Calu3 (cell line): Measurements from ENCODE around the gene FAM240B. TPM values are rescaled to one million over a fixed set of nuclear protein-coding genes. Genes with fewer than 3 reads are reported as not detected.

Experiments used
- BruUV-seq: library from RNA; stranded (reverse); fragments of 400-500 nt; replicated peaks from 2 replicates; lab custom pipeline; 2021; lab: Mats Ljungman, UMichigan
- CTCF ChIA-PET: fragments of 300-600 bp; sonication (Branson Sonifier 250); formaldehyde crosslinking; loops from one replicate; lab custom pipeline; 2022; ENCODE audit warnings: antibody characterized with exemption; lab: Charles Lee
- DNase-seq: peaks from one replicate; pipeline ENCODE4 v3.0.0; 2022
- H3K27ac Mint-ChIP-seq: one replicate; pipeline ENCODE4 v1.8.0; 2022; ENCODE audit warnings: mixed read lengths; ENCODE audit not compliant: unreplicated experiment
- H3K27me3 Mint-ChIP-seq: one replicate; pipeline ENCODE4 v1.8.0; 2022; ENCODE audit warnings: mixed read lengths; ENCODE audit not compliant: unreplicated experiment
- H3K36me3 Mint-ChIP-seq: one replicate; pipeline ENCODE4 v1.8.0; 2022; ENCODE audit warnings: mild to moderate bottlenecking, moderate library complexity, mixed read lengths; ENCODE audit not compliant: insufficient read depth, unreplicated experiment
- H3K4me1 Mint-ChIP-seq: one replicate; pipeline ENCODE4 v1.8.0; 2022; ENCODE audit warnings: mild to moderate bottlenecking, low read depth, mixed read lengths; ENCODE audit not compliant: unreplicated experiment
- H3K4me3 Mint-ChIP-seq: one replicate; pipeline ENCODE4 v1.8.0; 2022; ENCODE audit warnings: mild to moderate bottlenecking, low read depth, moderate library complexity, mixed read lengths; ENCODE audit not compliant: unreplicated experiment
- H3K9me3 Mint-ChIP-seq: one replicate; pipeline ENCODE4 v1.8.0; 2022; ENCODE audit warnings: low read depth, mixed read lengths; ENCODE audit not compliant: unreplicated experiment
- intact Hi-C: fragments of 100-400 bp; cut with micrococcal nuclease; formaldehyde crosslinking; loops from one replicate; pipeline ENCODE4 v1.10.0; 2022; ENCODE audit not compliant: unreplicated experiment
- total RNA-seq: library from RNA; stranded (reverse); gene quantifications from 2 replicates; pipeline ENCODE4 v1.2.3, GENCODE V29; 2022
- TF ChIP-seq, protein P1 (sequence below): fragments of 200-600 bp; IDR thresholded peaks from one replicate; pipeline ENCODE4 v1.8.0; 2022; ENCODE audit warnings: antibody characterized with exemption; ENCODE audit not compliant: unreplicated experiment

FAM240B gene
- total RNA-seq, 1 experiment from 2014 or later, result not detected

DNA sequence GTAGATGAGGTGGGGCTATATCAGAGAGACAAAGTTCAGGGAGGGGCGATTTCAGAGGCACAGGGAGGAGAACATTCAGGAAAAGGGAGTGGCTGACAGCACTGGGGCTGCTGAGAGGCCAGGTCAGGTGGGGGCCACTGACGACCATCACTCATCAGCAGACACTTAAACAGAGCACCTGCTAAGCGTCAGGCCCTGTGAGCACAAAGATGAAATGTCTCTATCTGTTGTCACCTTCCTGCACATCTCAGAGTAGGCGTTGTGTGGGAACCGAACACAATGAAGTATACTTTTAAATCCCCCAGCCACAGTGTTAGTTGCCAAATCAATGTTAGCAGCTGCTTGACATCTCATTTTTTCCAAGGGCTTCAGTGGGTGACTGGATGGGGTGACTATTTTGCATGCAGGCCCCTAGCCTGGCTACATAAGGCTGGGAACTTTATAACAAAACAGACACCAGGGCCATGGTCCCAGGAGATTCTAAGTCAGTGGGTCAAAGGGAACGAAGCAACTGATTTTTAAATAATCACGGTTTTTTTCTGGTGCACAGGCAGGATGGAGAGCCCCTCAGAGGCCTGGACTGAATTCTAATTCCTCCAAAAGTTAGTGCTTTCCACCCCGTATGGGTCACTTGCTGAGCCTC lies 68.4 kb downstream of the FAM240B start:
- Mint-ChIP-seq H3K4me3 (no peak overlapping the region), H3K4me1 (no peaks in the 10 kb centered on the region), H3K9me3 (no peaks in the 10 kb centered on the region), H3K36me3 (no peaks in the 10 kb centered on the region), H3K27me3 (no peaks in the 10 kb centered on the region), H3K27ac (no peak overlapping the region)
- CTCF ChIA-PET, result no interaction called here
- intact Hi-C loops, result no loop called here
- BruUV-seq, result no TSS peak
- DNase-seq, result no peak
- TF ChIP-seq, protein P1, sequence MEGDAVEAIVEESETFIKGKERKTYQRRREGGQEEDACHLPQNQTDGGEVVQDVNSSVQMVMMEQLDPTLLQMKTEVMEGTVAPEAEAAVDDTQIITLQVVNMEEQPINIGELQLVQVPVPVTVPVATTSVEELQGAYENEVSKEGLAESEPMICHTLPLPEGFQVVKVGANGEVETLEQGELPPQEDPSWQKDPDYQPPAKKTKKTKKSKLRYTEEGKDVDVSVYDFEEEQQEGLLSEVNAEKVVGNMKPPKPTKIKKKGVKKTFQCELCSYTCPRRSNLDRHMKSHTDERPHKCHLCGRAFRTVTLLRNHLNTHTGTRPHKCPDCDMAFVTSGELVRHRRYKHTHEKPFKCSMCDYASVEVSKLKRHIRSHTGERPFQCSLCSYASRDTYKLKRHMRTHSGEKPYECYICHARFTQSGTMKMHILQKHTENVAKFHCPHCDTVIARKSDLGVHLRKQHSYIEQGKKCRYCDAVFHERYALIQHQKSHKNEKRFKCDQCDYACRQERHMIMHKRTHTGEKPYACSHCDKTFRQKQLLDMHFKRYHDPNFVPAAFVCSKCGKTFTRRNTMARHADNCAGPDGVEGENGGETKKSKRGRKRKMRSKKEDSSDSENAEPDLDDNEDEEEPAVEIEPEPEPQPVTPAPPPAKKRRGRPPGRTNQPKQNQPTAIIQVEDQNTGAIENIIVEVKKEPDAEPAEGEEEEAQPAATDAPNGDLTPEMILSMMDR, result no peak

DNA sequence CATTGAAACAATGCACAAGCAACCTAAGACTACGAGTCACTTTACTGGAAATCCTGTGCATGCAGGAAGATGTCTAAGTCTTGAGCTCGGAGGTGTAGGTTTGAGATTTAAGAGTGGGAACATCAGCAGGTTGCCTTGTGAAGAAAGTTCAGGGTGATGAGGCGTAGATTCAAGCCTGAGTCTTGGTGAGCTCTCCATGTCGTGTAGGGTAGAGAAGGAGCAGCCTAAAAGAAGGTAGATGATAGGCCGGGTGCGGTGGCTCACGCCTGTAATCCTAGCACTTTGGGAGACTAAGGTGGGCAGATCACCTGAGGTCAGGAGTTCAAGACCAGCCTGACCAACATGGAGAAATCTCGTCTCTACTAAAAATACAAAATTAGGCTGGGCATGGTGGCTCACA lies 69.4 kb downstream of the FAM240B start:
- no peak overlapping the region for H3K27ac Mint-ChIP-seq
- no TSS peak for BruUV-seq
- intact Hi-C loops, result no loop called here
- H3K4me3 Mint-ChIP-seq, result no peak overlapping the region
- CTCF ChIA-PET, result no interaction called here
- DNase-seq, result no peak
- H3K27me3 Mint-ChIP-seq, result no peaks in the 10 kb centered on the region
- no peaks in the 10 kb centered on the region for H3K4me1 Mint-ChIP-seq
- TF ChIP-seq, protein P1, result no peak
- H3K36me3 Mint-ChIP-seq, result no peaks in the 10 kb centered on the region
- H3K9me3 Mint-ChIP-seq, result no peaks in the 10 kb centered on the region

DNA sequence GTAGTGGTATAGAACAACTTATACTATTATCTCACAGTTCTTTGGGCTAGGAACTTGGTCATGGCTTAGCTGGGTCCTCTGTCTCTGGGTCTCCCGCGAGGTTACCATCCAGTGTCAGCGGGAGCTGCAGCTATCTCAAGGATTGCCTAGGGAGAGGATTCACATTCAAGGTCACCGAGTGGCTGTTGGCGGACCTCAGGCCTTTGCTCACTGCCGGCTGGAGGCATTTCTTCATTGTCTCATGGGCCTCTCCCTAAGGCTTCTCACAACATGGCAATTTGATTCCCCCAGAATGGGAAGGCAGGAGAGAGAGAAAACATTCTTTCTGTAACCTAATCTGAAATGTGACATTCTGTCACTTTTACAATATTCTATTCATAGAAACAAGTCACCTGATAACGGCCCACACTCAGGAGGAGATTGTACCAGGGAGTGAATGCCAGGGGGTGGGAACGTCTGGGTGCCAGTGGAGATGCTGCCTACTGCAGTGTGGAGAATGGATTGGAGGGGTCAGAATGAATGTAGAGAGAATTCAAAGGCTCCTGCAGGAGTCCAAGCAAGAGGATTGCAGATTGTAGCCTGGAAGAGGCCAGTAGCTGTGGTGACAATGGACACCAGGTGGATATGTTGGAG lies 70.1 kb downstream of the FAM240B start:
- intact Hi-C loops, result no loop called here
- H3K27ac Mint-ChIP-seq, result no peak overlapping the region
- no peaks in the 10 kb centered on the region for H3K36me3 Mint-ChIP-seq
- no peak overlapping the region for H3K4me3 Mint-ChIP-seq
- H3K27me3 Mint-ChIP-seq, result no peaks in the 10 kb centered on the region
- no TSS peak for BruUV-seq
- CTCF ChIA-PET, result no interaction called here
- DNase-seq, result no peak
- no peaks in the 10 kb centered on the region for H3K9me3 Mint-ChIP-seq
- TF ChIP-seq, protein P1, result no peak
- no peaks in the 10 kb centered on the region for H3K4me1 Mint-ChIP-seq

DNA sequence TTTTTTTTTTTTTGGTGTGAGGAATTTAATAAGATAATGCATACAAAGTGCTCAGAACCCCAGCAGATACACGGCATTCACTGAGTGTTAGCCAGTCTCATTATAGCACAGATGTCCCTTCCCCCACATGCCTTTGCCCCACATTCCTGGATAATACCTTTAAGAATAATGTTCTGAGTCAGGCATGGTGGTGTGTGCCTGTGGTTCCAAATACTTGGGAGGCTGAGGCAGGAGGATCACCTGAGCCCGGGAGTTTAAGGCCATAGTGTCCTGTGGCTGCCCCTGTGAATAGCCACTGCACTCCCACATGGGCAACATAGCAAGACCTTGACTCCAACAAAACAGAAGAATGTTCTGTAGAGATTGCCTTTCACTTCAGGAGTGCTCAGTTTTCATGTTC lies 75.3 kb downstream of the FAM240B start:
- CTCF ChIA-PET, result no interaction called here
- intact Hi-C loops, result no loop called here

More for the DNA sequence above, 75.3 kb downstream of the FAM240B start:
- Mint-ChIP-seq H3K27me3 (no peaks in the 10 kb centered on the region), H3K36me3 (no peaks in the 10 kb centered on the region), H3K27ac (no peak overlapping the region), H3K9me3 (no peaks in the 10 kb centered on the region), H3K4me1 (no peaks in the 10 kb centered on the region), H3K4me3 (no peak overlapping the region)
- DNase-seq, result no peak
- TF ChIP-seq, protein P1, result no peak
- no TSS peak for BruUV-seq

Other genes with a start within 250 kb of the FAM240B start
- gene ANKRD18A, start 99.5 kb downstream of the FAM240B start, total RNA-seq, result 19.5 and 27.3 TPM in 2 replicates